B cell (primary cell): ENCODE data around the gene ZNF681.

Experiments
- EZH2 ChIP-seq: IDR thresholded peaks from 2 replicates; pipeline ENCODE4 v1.6.1; 2012; ENCODE audit warnings: borderline replicate concordance, low read depth, mild to moderate bottlenecking, moderate library complexity, low read length; ENCODE audit not compliant: insufficient read depth, poor library complexity, severe bottlenecking
- TF ChIP-seq, protein P1 (sequence below): fragments of 200-600 bp; IDR thresholded peaks from one replicate; pipeline ENCODE4 v1.8.0; 2022; ENCODE audit warnings: antibody characterized with exemption, mild to moderate bottlenecking

DNA sequence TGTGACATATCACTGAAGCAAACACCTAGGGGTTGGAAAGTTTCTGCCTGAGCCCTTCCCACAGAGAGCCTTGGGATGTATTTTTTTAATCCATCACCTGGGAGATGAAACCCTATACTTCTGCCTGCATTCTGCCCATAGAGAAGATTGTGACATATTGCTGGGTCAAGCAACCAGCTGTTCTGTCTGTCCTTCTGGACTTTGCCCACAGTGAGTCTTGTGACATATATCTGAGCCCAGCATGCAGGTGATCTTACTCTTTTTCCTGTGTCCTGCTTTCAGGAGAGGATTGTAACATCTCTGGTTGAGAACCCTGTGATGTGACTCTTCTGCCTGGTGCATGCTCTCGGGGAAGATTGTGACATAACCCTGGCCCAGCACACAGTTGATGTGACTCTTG lies 24.9 kb upstream of the ZNF681 start:
- TF ChIP-seq, protein P1, sequence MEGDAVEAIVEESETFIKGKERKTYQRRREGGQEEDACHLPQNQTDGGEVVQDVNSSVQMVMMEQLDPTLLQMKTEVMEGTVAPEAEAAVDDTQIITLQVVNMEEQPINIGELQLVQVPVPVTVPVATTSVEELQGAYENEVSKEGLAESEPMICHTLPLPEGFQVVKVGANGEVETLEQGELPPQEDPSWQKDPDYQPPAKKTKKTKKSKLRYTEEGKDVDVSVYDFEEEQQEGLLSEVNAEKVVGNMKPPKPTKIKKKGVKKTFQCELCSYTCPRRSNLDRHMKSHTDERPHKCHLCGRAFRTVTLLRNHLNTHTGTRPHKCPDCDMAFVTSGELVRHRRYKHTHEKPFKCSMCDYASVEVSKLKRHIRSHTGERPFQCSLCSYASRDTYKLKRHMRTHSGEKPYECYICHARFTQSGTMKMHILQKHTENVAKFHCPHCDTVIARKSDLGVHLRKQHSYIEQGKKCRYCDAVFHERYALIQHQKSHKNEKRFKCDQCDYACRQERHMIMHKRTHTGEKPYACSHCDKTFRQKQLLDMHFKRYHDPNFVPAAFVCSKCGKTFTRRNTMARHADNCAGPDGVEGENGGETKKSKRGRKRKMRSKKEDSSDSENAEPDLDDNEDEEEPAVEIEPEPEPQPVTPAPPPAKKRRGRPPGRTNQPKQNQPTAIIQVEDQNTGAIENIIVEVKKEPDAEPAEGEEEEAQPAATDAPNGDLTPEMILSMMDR, result no peak
- no peak for TF ChIP-seq EZH2
